ENCODE results near the gene SERPINB10.

Gene SERPINB10

DNA sequence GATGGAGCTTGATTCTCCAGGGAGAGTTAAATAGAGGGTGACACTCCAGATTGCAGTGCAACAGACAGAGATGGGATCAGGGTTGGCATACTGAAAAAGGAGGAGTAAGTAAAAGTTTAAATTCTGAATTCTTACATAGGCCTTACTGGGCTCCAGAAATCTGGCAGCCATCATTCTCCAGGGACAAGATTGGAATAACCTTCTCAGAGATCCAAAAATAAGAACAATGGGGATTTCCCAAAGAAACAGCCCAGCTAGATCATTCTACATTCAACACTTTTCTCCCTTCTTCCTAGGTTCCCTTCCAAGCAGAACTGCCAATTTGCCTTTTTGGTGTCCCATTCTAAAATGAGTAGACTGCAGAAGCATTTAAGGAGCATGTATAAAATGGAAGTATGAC is 35.2 kb upstream of the SERPINB10 start:
- Histone ChIP-seq H3K9me3 (ENCODE audit: insufficient read depth, low read depth, low read length) (no peaks in the 10 kb centered on the region), H3K9me2 (replicated peaks; ENCODE audit: low read depth, low read length) (no peaks in the 10 kb centered on the region), H3K4me3 (ENCODE audit: low read length, poor library complexity, severe bottlenecking) (no peak overlapping the region), H3K27me3 (ENCODE audit: insufficient read depth, low read length, poor library complexity, severe bottlenecking) (no peaks in the 10 kb centered on the region), H3K79me2 (ENCODE audit: insufficient read depth, low read length) (no peaks in the 10 kb centered on the region), H3K36me3 (ENCODE audit: insufficient read depth, low read length) (no peaks in the 10 kb centered on the region), H3K9ac (ENCODE audit: low read depth, low read length, poor library complexity, severe bottlenecking) (no peak overlapping the region), H3F3A (ENCODE audit: low read depth) (no peaks in the 10 kb centered on the region), H4K20me1 (ENCODE audit: insufficient read depth, low read length, poor library complexity, severe bottlenecking) (no peaks in the 10 kb centered on the region), H2AFZ (ENCODE audit: low read length) (no peak overlapping the region), H3K4me1 (ENCODE audit: insufficient read depth, low read length, poor library complexity, severe bottlenecking) (no peaks in the 10 kb centered on the region), H3K4me2 (ENCODE audit: low read depth, low read length, poor library complexity, severe bottlenecking) (no peak overlapping the region)
- TF ChIP-seq EZH2phosphoT487 (IDR thresholded peaks at IDR 0.05; ENCODE audit: borderline replicate concordance), result no peak
- TF ChIP-seq, protein P1, sequence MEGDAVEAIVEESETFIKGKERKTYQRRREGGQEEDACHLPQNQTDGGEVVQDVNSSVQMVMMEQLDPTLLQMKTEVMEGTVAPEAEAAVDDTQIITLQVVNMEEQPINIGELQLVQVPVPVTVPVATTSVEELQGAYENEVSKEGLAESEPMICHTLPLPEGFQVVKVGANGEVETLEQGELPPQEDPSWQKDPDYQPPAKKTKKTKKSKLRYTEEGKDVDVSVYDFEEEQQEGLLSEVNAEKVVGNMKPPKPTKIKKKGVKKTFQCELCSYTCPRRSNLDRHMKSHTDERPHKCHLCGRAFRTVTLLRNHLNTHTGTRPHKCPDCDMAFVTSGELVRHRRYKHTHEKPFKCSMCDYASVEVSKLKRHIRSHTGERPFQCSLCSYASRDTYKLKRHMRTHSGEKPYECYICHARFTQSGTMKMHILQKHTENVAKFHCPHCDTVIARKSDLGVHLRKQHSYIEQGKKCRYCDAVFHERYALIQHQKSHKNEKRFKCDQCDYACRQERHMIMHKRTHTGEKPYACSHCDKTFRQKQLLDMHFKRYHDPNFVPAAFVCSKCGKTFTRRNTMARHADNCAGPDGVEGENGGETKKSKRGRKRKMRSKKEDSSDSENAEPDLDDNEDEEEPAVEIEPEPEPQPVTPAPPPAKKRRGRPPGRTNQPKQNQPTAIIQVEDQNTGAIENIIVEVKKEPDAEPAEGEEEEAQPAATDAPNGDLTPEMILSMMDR (conservative IDR thresholded peaks at IDR 0.05; ENCODE audit: low read length), result no peak

DNA sequence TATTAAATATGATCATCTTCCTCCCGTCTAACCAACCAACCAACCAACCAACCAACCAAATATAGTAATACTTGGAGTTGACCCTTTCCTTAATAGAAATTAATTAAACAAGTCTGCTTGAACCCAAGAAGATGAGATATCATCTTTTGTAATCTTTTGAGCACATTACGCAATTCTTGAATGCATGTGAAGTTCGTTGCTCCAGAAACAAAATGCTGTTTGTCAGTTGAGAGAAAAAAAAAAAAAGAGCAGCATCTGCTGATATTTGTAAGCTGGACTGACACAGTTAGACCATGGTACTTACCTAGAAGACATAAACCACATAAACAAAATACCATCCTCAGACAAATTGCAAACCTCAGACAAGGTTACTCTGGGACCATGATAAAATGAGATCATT is 29.4 kb upstream of the SERPINB10 start:
- Histone ChIP-seq H4K20me1 (ENCODE audit: insufficient read depth, low read length, poor library complexity, severe bottlenecking) (no peaks in the 10 kb centered on the region), H3K9ac (ENCODE audit: low read depth, low read length, poor library complexity, severe bottlenecking) (no peak overlapping the region), H3K4me1 (ENCODE audit: insufficient read depth, low read length, poor library complexity, severe bottlenecking) (no peaks in the 10 kb centered on the region), H3K79me2 (ENCODE audit: insufficient read depth, low read length) (no peaks in the 10 kb centered on the region), H3K9me3 (ENCODE audit: insufficient read depth, low read depth, low read length) (no peaks in the 10 kb centered on the region), H3K4me3 (ENCODE audit: low read length, poor library complexity, severe bottlenecking) (no peak overlapping the region), H3K36me3 (ENCODE audit: insufficient read depth, low read length) (no peaks in the 10 kb centered on the region), H3K27me3 (ENCODE audit: insufficient read depth, low read length, poor library complexity, severe bottlenecking) (no peaks in the 10 kb centered on the region), H3K4me2 (ENCODE audit: low read depth, low read length, poor library complexity, severe bottlenecking) (no peak overlapping the region), H3K9me2 (replicated peaks; ENCODE audit: low read depth, low read length) (no peaks in the 10 kb centered on the region), H2AFZ (ENCODE audit: low read length) (no peak overlapping the region), H3F3A (ENCODE audit: low read depth) (no peaks in the 10 kb centered on the region)
- no peak for TF ChIP-seq EZH2phosphoT487 (IDR thresholded peaks at IDR 0.05; ENCODE audit: borderline replicate concordance)
- TF ChIP-seq, protein P1 (conservative IDR thresholded peaks at IDR 0.05; ENCODE audit: low read length), result no peak

DNA sequence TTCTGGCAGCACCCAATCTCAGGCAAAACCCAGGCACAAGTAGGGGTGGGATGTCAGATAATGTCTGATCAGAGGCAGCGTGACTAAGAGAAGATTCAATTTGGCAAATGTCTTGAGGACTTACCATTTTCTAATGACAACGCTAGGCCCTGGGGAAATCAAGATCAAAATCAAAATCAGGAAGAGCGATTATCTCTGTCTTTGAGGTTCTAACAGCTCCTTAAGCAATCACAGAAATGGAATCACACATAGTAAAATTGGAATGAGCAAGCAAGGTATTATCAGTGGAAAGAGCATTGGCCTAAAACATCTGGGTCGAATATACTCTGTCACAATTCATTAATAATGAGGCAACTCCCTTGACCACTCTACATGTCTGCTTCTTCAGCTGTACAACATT is 28.8 kb upstream of the SERPINB10 start:
- no peaks in the 10 kb centered on the region for H3K9me2 ChIP-seq (replicated peaks; ENCODE audit: low read depth, low read length)
- no peak overlapping the region for H3K9ac ChIP-seq (ENCODE audit: low read depth, low read length, poor library complexity, severe bottlenecking)
- H4K20me1 ChIP-seq (ENCODE audit: insufficient read depth, low read length, poor library complexity, severe bottlenecking), result no peaks in the 10 kb centered on the region
- no peaks in the 10 kb centered on the region for H3K36me3 ChIP-seq (ENCODE audit: insufficient read depth, low read length)
- no peak overlapping the region for H3K4me3 ChIP-seq (ENCODE audit: low read length, poor library complexity, severe bottlenecking)
- no peaks in the 10 kb centered on the region for H3K27me3 ChIP-seq (ENCODE audit: insufficient read depth, low read length, poor library complexity, severe bottlenecking)
- no peaks in the 10 kb centered on the region for H3K4me1 ChIP-seq (ENCODE audit: insufficient read depth, low read length, poor library complexity, severe bottlenecking)
- no peaks in the 10 kb centered on the region for H3F3A ChIP-seq (ENCODE audit: low read depth)
- no peak overlapping the region for H3K4me2 ChIP-seq (ENCODE audit: low read depth, low read length, poor library complexity, severe bottlenecking)
- no peaks in the 10 kb centered on the region for H3K9me3 ChIP-seq (ENCODE audit: insufficient read depth, low read depth, low read length)
- TF ChIP-seq EZH2phosphoT487 (IDR thresholded peaks at IDR 0.05; ENCODE audit: borderline replicate concordance), result no peak
- TF ChIP-seq, protein P1 (conservative IDR thresholded peaks at IDR 0.05; ENCODE audit: low read length), result no peak
- no peak overlapping the region for H2AFZ ChIP-seq (ENCODE audit: low read length)
- no peaks in the 10 kb centered on the region for H3K79me2 ChIP-seq (ENCODE audit: insufficient read depth, low read length)
